Measurements from ENCODE around the gene LEPR.

The LEPR gene

GRCh38 chr1:65435987-65436386 is 15.5 kb downstream of the LEPR start:
- Histone ChIP-seq H3K79me2 (ENCODE audit: low read length) (no peaks in the 10 kb centered on the region), H2AFZ (ENCODE audit: low read length) (no peak overlapping the region), H3K9me3 (replicated peaks; ENCODE audit: insufficient read depth, low read length) (no peaks in the 10 kb centered on the region), H3K36me3 (replicated peaks; ENCODE audit: insufficient read depth, low read length) (no peaks in the 10 kb centered on the region), H3K4me2 (ENCODE audit: low read depth, low read length) (no peak overlapping the region), H3K9me2 (replicated peaks; ENCODE audit: insufficient read depth, low read length) (no peaks in the 10 kb centered on the region), H4K20me1 (ENCODE audit: insufficient read depth, low read length) (no peaks in the 10 kb centered on the region), H3K4me1 (ENCODE audit: low read length) (no peaks in the 10 kb centered on the region), H3K9ac (ENCODE audit: low read length) (no peak overlapping the region), H3K27ac (ENCODE audit: low read length) (no peak overlapping the region), H3F3A (ENCODE audit: insufficient read depth, low read length) (no peaks in the 10 kb centered on the region), H3K27me3 (replicated peaks; ENCODE audit: insufficient read depth, low read length) (no peaks in the 10 kb centered on the region), H3K4me3 (ENCODE audit: low read length) (no peak overlapping the region)
- TF ChIP-seq CTCF (IDR thresholded peaks at IDR 0.05; ENCODE audit: low read length) = no peak
- TF ChIP-seq EZH2phosphoT487 (IDR thresholded peaks at IDR 0.05; ENCODE audit: low read length) = no peak
- no peak for TF ChIP-seq EZH2 (optimal IDR thresholded peaks at IDR 0.05; ENCODE audit: low read depth, low read length)
- DNase-seq = no peak

GRCh38 chr1:65437616-65438015 is 17.1 kb downstream of the LEPR start:
- Histone ChIP-seq H3K9me2 (replicated peaks; ENCODE audit: insufficient read depth, low read length) (no peaks in the 10 kb centered on the region), H3K79me2 (ENCODE audit: low read length) (no peaks in the 10 kb centered on the region), H3K36me3 (replicated peaks; ENCODE audit: insufficient read depth, low read length) (no peaks in the 10 kb centered on the region), H3K27me3 (replicated peaks; ENCODE audit: insufficient read depth, low read length) (no peaks in the 10 kb centered on the region), H3K27ac (ENCODE audit: low read length) (no peak overlapping the region), H3K4me1 (ENCODE audit: low read length) (no peaks in the 10 kb centered on the region), H2AFZ (ENCODE audit: low read length) (no peak overlapping the region), H3K4me3 (ENCODE audit: low read length) (no peak overlapping the region), H3F3A (ENCODE audit: insufficient read depth, low read length) (no peaks in the 10 kb centered on the region), H4K20me1 (ENCODE audit: insufficient read depth, low read length) (no peaks in the 10 kb centered on the region), H3K4me2 (ENCODE audit: low read depth, low read length) (no peak overlapping the region), H3K9me3 (replicated peaks; ENCODE audit: insufficient read depth, low read length) (no peaks in the 10 kb centered on the region), H3K9ac (ENCODE audit: low read length) (no peak overlapping the region)
- TF ChIP-seq EZH2 (optimal IDR thresholded peaks at IDR 0.05; ENCODE audit: low read depth, low read length) (no peak), EZH2phosphoT487 (IDR thresholded peaks at IDR 0.05; ENCODE audit: low read length) (no peak), CTCF (IDR thresholded peaks at IDR 0.05; ENCODE audit: low read length) (no peak)
- DNase-seq = no peak

- Histone ChIP-seq H3F3A (ENCODE audit: insufficient read depth, low read length) (no peaks in the 10 kb centered on the region), H3K27me3 (replicated peaks; ENCODE audit: insufficient read depth, low read length) (no peaks in the 10 kb centered on the region), H3K27ac (ENCODE audit: low read length) (no peak overlapping the region), H3K4me3 (ENCODE audit: low read length) (no peak overlapping the region), H2AFZ (ENCODE audit: low read length) (no peak overlapping the region), H3K36me3 (replicated peaks; ENCODE audit: insufficient read depth, low read length) (no peaks in the 10 kb centered on the region), H4K20me1 (ENCODE audit: insufficient read depth, low read length) (no peaks in the 10 kb centered on the region), H3K4me2 (ENCODE audit: low read depth, low read length) (no peak overlapping the region), H3K4me1 (ENCODE audit: low read length) (no peaks in the 10 kb centered on the region), H3K9ac (ENCODE audit: low read length) (no peak overlapping the region), H3K9me2 (replicated peaks; ENCODE audit: insufficient read depth, low read length) (no peaks in the 10 kb centered on the region), H3K9me3 (replicated peaks; ENCODE audit: insufficient read depth, low read length) (no peaks in the 10 kb centered on the region), H3K79me2 (ENCODE audit: low read length) (no peaks in the 10 kb centered on the region)
- DNase-seq = no peak
- TF ChIP-seq EZH2phosphoT487 (IDR thresholded peaks at IDR 0.05; ENCODE audit: low read length) (no peak), CTCF (IDR thresholded peaks at IDR 0.05; ENCODE audit: low read length) (no peak), EZH2 (optimal IDR thresholded peaks at IDR 0.05; ENCODE audit: low read depth, low read length) (no peak)
These were observed 19.9 kb downstream of the LEPR start for GRCh38 chr1:65440322-65440900.
